ENCODE measurements around the gene OSBPL6.

DNA sequence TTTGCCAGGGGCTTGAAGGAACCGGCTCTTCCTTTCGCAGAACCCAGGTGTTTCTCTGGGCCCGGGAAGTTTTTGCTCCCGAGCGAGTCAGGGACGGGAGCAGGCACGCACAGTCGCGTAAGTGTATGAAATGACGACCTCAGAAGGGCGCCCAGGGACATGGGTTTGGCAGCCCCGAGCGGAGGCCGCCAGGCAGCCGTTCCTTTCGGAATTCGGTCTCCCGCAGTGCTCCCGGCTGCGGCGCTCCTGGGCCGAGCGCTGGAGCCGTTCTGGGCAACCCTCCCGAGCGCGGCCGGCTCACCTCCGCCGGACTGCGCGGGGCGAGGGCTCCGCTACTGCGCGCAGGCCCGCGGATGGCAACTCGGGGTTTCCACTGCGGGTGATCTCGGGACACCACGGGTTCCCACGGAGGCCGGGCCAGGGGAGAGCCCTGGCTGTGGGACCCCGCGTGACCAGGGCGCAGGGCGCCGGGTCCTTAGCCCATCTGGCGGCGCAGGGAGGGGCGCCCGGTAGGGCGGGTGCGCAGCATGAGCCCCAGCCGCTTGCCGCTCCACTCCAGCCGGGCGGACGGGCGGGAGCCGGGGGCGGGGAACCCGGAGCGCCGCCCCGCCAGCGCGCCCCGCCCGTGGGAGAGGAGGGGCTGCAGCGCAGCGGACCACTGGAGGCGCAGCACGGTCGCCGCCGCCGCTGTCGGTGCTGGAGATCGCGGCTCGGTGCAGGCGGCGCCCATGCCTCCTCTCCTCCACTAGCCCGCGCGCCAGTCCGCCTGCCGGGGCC, at the start of gene OSBPL6:
- TF ChIP-seq POLR2AphosphoS5 (IDR thresholded peaks at IDR 0.05) (peak; percentile 17 to 53), POLR2A (IDR thresholded peaks at IDR 0.05) (peak in 3 of 4 donors; percentile 50 to 81 (median 75)), EP300 (IDR thresholded peaks at IDR 0.05) (no peak)
- TF ChIP-seq, protein P1, sequence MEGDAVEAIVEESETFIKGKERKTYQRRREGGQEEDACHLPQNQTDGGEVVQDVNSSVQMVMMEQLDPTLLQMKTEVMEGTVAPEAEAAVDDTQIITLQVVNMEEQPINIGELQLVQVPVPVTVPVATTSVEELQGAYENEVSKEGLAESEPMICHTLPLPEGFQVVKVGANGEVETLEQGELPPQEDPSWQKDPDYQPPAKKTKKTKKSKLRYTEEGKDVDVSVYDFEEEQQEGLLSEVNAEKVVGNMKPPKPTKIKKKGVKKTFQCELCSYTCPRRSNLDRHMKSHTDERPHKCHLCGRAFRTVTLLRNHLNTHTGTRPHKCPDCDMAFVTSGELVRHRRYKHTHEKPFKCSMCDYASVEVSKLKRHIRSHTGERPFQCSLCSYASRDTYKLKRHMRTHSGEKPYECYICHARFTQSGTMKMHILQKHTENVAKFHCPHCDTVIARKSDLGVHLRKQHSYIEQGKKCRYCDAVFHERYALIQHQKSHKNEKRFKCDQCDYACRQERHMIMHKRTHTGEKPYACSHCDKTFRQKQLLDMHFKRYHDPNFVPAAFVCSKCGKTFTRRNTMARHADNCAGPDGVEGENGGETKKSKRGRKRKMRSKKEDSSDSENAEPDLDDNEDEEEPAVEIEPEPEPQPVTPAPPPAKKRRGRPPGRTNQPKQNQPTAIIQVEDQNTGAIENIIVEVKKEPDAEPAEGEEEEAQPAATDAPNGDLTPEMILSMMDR (IDR thresholded peaks at IDR 0.05): peak in 5 of 6 experiments; percentile 13 to 72 (median 51)
